ENCODE measurements around the gene SLC9A9. TPM values are rescaled to one million over a fixed set of nuclear protein-coding genes. Genes with fewer than 3 reads are reported as not detected.

Gene SLC9A9
- total RNA-seq, 2 experiments from 2014 or later = 12.2 TPM

GRCh38 chr3:143228405-143228804, 619.9 kb downstream of the SLC9A9 start:
- no peak for TF ChIP-seq CTCF (IDR thresholded peaks at IDR 0.05)
- ATAC-seq (ENCODE audit: poor library complexity) (no peak), DNase-seq (no peak)
- intact Hi-C loops (cut with DNase I, micrococcal nuclease) = no loop called here
- H3K36me3 ChIP-seq (ENCODE audit: insufficient read depth, low read length) = no peaks in the 10 kb centered on the region
- H3K27me3 Mint-ChIP-seq = no peaks in the 10 kb centered on the region
- H3K27ac Mint-ChIP-seq = no peak overlapping the region
- peaks cover 3% of the 10 kb centered on the region for H3K4me1 Mint-ChIP-seq (ENCODE audit: low read depth)
- H3K27me3 ChIP-seq (ENCODE audit: control insufficient read depth in 1 of 2, insufficient read depth in 2 of 2, low read length in 2 of 2) = no peaks in the 10 kb centered on the region
- no peaks in the 10 kb centered on the region for H3K4me1 ChIP-seq (ENCODE audit: insufficient read depth, low read length)
- H3K27ac ChIP-seq (ENCODE audit: low read depth in 1 of 2, low read length in 2 of 2) = no peak overlapping the region
- no peaks in the 10 kb centered on the region for H3K36me3 Mint-ChIP-seq (ENCODE audit: low read depth)
- POLR2A ChIA-PET = no interaction called here
- no peaks in the 10 kb centered on the region for H3K9me3 Mint-ChIP-seq
- no peaks in the 10 kb centered on the region for H3K9me3 ChIP-seq (ENCODE audit: control insufficient read depth in 1 of 2, insufficient read depth in 1 of 2, low read length in 2 of 2)
- H3K4me3 Mint-ChIP-seq = no peak overlapping the region
- CTCF ChIA-PET = no interaction called here
- H3K4me3 ChIP-seq (ENCODE audit: low read length) = no peak overlapping the region

GRCh38 chr3:143226678-143227291, 621.5 kb downstream of the SLC9A9 start:
- no peaks in the 10 kb centered on the region for H3K36me3 ChIP-seq (ENCODE audit: insufficient read depth, low read length)
- no peak overlapping the region for H3K4me3 ChIP-seq (ENCODE audit: low read length)
- H3K9me3 ChIP-seq (ENCODE audit: control insufficient read depth in 1 of 2, insufficient read depth in 1 of 2, low read length in 2 of 2) = no peaks in the 10 kb centered on the region
- no peak overlapping the region for H3K4me3 Mint-ChIP-seq
- no peaks in the 10 kb centered on the region for H3K27me3 Mint-ChIP-seq
- TF ChIP-seq CTCF (IDR thresholded peaks at IDR 0.05) = no peak
- no peak overlapping the region for H3K27ac Mint-ChIP-seq
- no peak for DNase-seq
- intact Hi-C loops (cut with DNase I, micrococcal nuclease) = no loop called here
- H3K36me3 Mint-ChIP-seq (ENCODE audit: low read depth) = no peaks in the 10 kb centered on the region
- H3K4me1 Mint-ChIP-seq (ENCODE audit: low read depth) = peaks cover 3% of the 10 kb centered on the region
- H3K9me3 Mint-ChIP-seq = no peaks in the 10 kb centered on the region
- H3K27me3 ChIP-seq (ENCODE audit: control insufficient read depth in 1 of 2, insufficient read depth in 2 of 2, low read length in 2 of 2) = no peaks in the 10 kb centered on the region
- POLR2A ChIA-PET = no interaction called here
- H3K27ac ChIP-seq (ENCODE audit: low read depth in 1 of 2, low read length in 2 of 2) = no peak overlapping the region
- CTCF ChIA-PET = no interaction called here
- no peaks in the 10 kb centered on the region for H3K4me1 ChIP-seq (ENCODE audit: insufficient read depth, low read length)
- ATAC-seq (ENCODE audit: poor library complexity) = no peak

- ChIA-PET POLR2A (no interaction called here), CTCF (no interaction called here)
- Histone ChIP-seq H3K27me3 (ENCODE audit: control insufficient read depth in 1 of 2, insufficient read depth in 2 of 2, low read length in 2 of 2) (no peaks in the 10 kb centered on the region), H3K27ac (ENCODE audit: low read depth in 1 of 2, low read length in 2 of 2) (no peak overlapping the region), H3K36me3 (ENCODE audit: insufficient read depth, low read length) (no peaks in the 10 kb centered on the region), H3K4me3 (ENCODE audit: low read length) (no peak overlapping the region), H3K9me3 (ENCODE audit: control insufficient read depth in 1 of 2, insufficient read depth in 1 of 2, low read length in 2 of 2) (no peaks in the 10 kb centered on the region), H3K4me1 (ENCODE audit: insufficient read depth, low read length) (no peaks in the 10 kb centered on the region)
- H3K36me3 Mint-ChIP-seq (ENCODE audit: low read depth) = no peaks in the 10 kb centered on the region
- TF ChIP-seq CTCF (IDR thresholded peaks at IDR 0.05) = no peak
- no peak overlapping the region for H3K27ac Mint-ChIP-seq
- no peaks in the 10 kb centered on the region for H3K27me3 Mint-ChIP-seq
- intact Hi-C loops (cut with DNase I, micrococcal nuclease) = no loop called here
- DNase-seq = no peak
- H3K4me1 Mint-ChIP-seq (ENCODE audit: low read depth) = no peaks in the 10 kb centered on the region
- no peak overlapping the region for H3K4me3 Mint-ChIP-seq
- no peak for ATAC-seq (ENCODE audit: poor library complexity)
- H3K9me3 Mint-ChIP-seq = no peaks in the 10 kb centered on the region
Observed at GRCh38 chr3:143224716-143225115, 623.6 kb downstream of the SLC9A9 start.

All from CD4-positive, alpha-beta T cell (primary cell).